OCI-LY3 (cell line): ENCODE measurements around the gene TSPAN11.

Experiments
- H2AFZ ChIP-seq: fragments of 200-600, 300-600 bp; shearing (Covaris generic); 2 replicates; pipeline ENCODE4 v1.6.0; 2014; ENCODE audit warnings: antibody characterized with exemption, low read depth, low read length
- H3K27ac ChIP-seq: fragments of 200-600, 300-600 bp; sonication (generic); 2 replicates; pipeline ENCODE4 v1.5.1; 2014; ENCODE audit warnings: mild to moderate bottlenecking, low read length, moderate library complexity, mixed read lengths
- H3K27me3 ChIP-seq: fragments of 200-600, 300-600 bp; sonication (generic); 2 replicates; pipeline ENCODE4 v1.6.1; 2014; ENCODE audit warnings: low read depth, low read length, mixed read lengths
- H3K36me3 ChIP-seq: fragments of 200-600, 300-600 bp; sonication (generic); replicated peaks from 2 replicates; pipeline ENCODE3; 2014; ENCODE audit warnings: low read depth, low read length, mixed read lengths
- H3K4me1 ChIP-seq: fragments of 300-600, 200-600 bp; sonication (generic); 2 replicates; pipeline ENCODE4 v1.6.1; 2014; ENCODE audit warnings: low read length, mixed read lengths
- H3K4me2 ChIP-seq: fragments of 200-600, 300-600 bp; sonication (generic); 2 replicates; pipeline ENCODE4 v1.6.1; 2014; ENCODE audit warnings: low read length, mixed read lengths
- H3K4me3 ChIP-seq: fragments of 300-600, 200-600 bp; sonication (generic); 2 replicates; pipeline ENCODE4 v1.5.1; 2014; ENCODE audit warnings: antibody characterized with exemption, mild to moderate bottlenecking, low read length, moderate library complexity
- H3K79me2 ChIP-seq: fragments of 300-600, 200-600 bp; shearing (Covaris generic); 2 replicates; pipeline ENCODE4 v1.6.1; 2014; ENCODE audit warnings: mild to moderate bottlenecking, low read length, mixed read lengths
- H3K9ac ChIP-seq: fragments of 300-600, 200-600 bp; shearing (Covaris generic); 2 replicates; pipeline ENCODE4 v1.6.0; 2014; ENCODE audit warnings: mild to moderate bottlenecking, low read length, moderate library complexity
- H3K9me3 ChIP-seq: fragments of 200-600, 300-600 bp; shearing (Covaris generic); 2 replicates; pipeline ENCODE4 v1.6.1; 2014; ENCODE audit warnings: low read length, mixed read lengths; ENCODE audit not compliant: insufficient read depth
- H4K20me1 ChIP-seq: fragments of 200-600, 300-600 bp; sonication (generic); 2 replicates; pipeline ENCODE4 v1.6.1; 2016; ENCODE audit warnings: low read length, mixed read lengths; ENCODE audit not compliant: insufficient read depth
- CTCF ChIP-seq: fragments of 200-600, 300-600 bp; sonication (generic); IDR thresholded peaks from 2 replicates; pipeline ENCODE4 v1.5.1; 2014; ENCODE audit warnings: antibody characterized with exemption, low read length, low read depth
- EZH2phosphoT487 ChIP-seq: fragments of 200-600 bp; shearing (Covaris generic); IDR thresholded peaks from 2 replicates; pipeline ENCODE4 v1.6.1; 2018; ENCODE audit warnings: antibody characterized with exemption, mixed run types, low read depth

The TSPAN11 gene

GRCh38 chr12:30968211-30968610, 41.7 kb downstream of the TSPAN11 start:
- no peak for TF ChIP-seq EZH2phosphoT487
- TF ChIP-seq CTCF, result no peak
- H3K9me3 ChIP-seq, result no peaks in the 10 kb centered on the region

GRCh38 chr12:30969006-30969405, 42.5 kb downstream of the TSPAN11 start:
- Histone ChIP-seq H3K9ac (no peak overlapping the region), H3K27me3 (peaks cover 39% of the 10 kb centered on the region), H3K4me3 (no peak overlapping the region), H2AFZ (no peak overlapping the region), H3K27ac (no peak overlapping the region), H3K4me2 (no peak overlapping the region), H3K4me1 (no peaks in the 10 kb centered on the region), H4K20me1 (no peaks in the 10 kb centered on the region), H3K9me3 (no peaks in the 10 kb centered on the region), H3K36me3 (no peaks in the 10 kb centered on the region), H3K79me2 (no peaks in the 10 kb centered on the region)
- TF ChIP-seq CTCF (no peak), EZH2phosphoT487 (no peak)

More at GRCh38 chr12:30968211-30968610, 41.7 kb downstream of the TSPAN11 start:
- H3K4me1 ChIP-seq, result no peaks in the 10 kb centered on the region
- no peaks in the 10 kb centered on the region for H3K36me3 ChIP-seq
- no peak overlapping the region for H3K4me3 ChIP-seq
- no peak overlapping the region for H3K9ac ChIP-seq
- H3K79me2 ChIP-seq, result no peaks in the 10 kb centered on the region
- H3K27ac ChIP-seq, result no peak overlapping the region
- H4K20me1 ChIP-seq, result no peaks in the 10 kb centered on the region
- H2AFZ ChIP-seq, result no peak overlapping the region
- peaks cover 42% of the 10 kb centered on the region for H3K27me3 ChIP-seq
- H3K4me2 ChIP-seq, result no peak overlapping the region

- no peaks in the 10 kb centered on the region for H3K9me3 ChIP-seq
- H3K27me3 ChIP-seq, result peaks cover 39% of the 10 kb centered on the region
- TF ChIP-seq EZH2phosphoT487, result no peak
- no peak for TF ChIP-seq CTCF
- H4K20me1 ChIP-seq, result no peaks in the 10 kb centered on the region
- H3K27ac ChIP-seq, result no peak overlapping the region
- H3K4me1 ChIP-seq, result no peaks in the 10 kb centered on the region
- H3K4me3 ChIP-seq, result no peak overlapping the region
- H3K9ac ChIP-seq, result no peak overlapping the region
- H2AFZ ChIP-seq, result no peak overlapping the region
- H3K79me2 ChIP-seq, result no peaks in the 10 kb centered on the region
- no peak overlapping the region for H3K4me2 ChIP-seq
- H3K36me3 ChIP-seq, result no peaks in the 10 kb centered on the region
Observed at GRCh38 chr12:30969606-30970395, 43.3 kb downstream of the TSPAN11 start.

- no peaks in the 10 kb centered on the region for H3K79me2 ChIP-seq
- H3K27me3 ChIP-seq, result peaks cover 39% of the 10 kb centered on the region
- no peak overlapping the region for H3K4me2 ChIP-seq
Observed at GRCh38 chr12:30970559-30971197, 44.1 kb downstream of the TSPAN11 start.

More at GRCh38 chr12:30970559-30971197, 44.1 kb downstream of the TSPAN11 start:
- Histone ChIP-seq H3K9me3 (no peaks in the 10 kb centered on the region), H3K4me1 (no peaks in the 10 kb centered on the region), H4K20me1 (no peaks in the 10 kb centered on the region), H3K4me3 (no peak overlapping the region), H3K9ac (no peak overlapping the region), H2AFZ (no peak overlapping the region), H3K36me3 (no peaks in the 10 kb centered on the region), H3K27ac (no peak overlapping the region)
- no peak for TF ChIP-seq EZH2phosphoT487
- TF ChIP-seq CTCF, result no peak
